GM18870 (cell line): ENCODE measurements around the gene NTN1.

Source experiments
- ATAC-seq: cut with Tn5 transposase; IDR thresholded peaks from one replicate; pipeline ENCODE4 v1.9.1; 2021; ENCODE audit warnings: moderate library complexity; ENCODE audit not compliant: unreplicated experiment

The NTN1 gene

GRCh38 chr17:9266031-9266680 is 244.8 kb downstream of the NTN1 start:
- ATAC-seq = no peak

GRCh38 chr17:9266697-9267117 is 245.4 kb downstream of the NTN1 start:
- no peak for ATAC-seq

- ATAC-seq = no peak
These were observed 247.2 kb downstream of the NTN1 start for GRCh38 chr17:9268546-9268945.

- ATAC-seq = no peak
These were observed 248.2 kb downstream of the NTN1 start for GRCh38 chr17:9269350-9270035.

- ATAC-seq = no peak
These were observed 249.6 kb downstream of the NTN1 start for GRCh38 chr17:9270921-9271320.

GRCh38 chr17:9271989-9272388 is 250.7 kb downstream of the NTN1 start:
- ATAC-seq = no peak

- ATAC-seq = no peak
These were observed 251.3 kb downstream of the NTN1 start for GRCh38 chr17:9272501-9273200.

GRCh38 chr17:9273428-9274391 is 252.4 kb downstream of the NTN1 start:
- ATAC-seq = no peak

GRCh38 chr17:9274973-9275372 is 253.7 kb downstream of the NTN1 start:
- no peak for ATAC-seq

GRCh38 chr17:9279893-9280292 is 258.6 kb downstream of the NTN1 start:
- no peak for ATAC-seq

GRCh38 chr17:9283909-9284308 is 262.6 kb downstream of the NTN1 start:
- ATAC-seq = no peak

GRCh38 chr17:9284884-9285283 is 263.6 kb downstream of the NTN1 start:
- ATAC-seq = no peak

GRCh38 chr17:9285602-9286427 is 264.5 kb downstream of the NTN1 start:
- no peak for ATAC-seq

- ATAC-seq = no peak
These were observed 265.1 kb downstream of the NTN1 start for GRCh38 chr17:9286434-9286833.

- ATAC-seq = no peak
These were observed 266.0 kb downstream of the NTN1 start for GRCh38 chr17:9287306-9287705.

- no peak for ATAC-seq
These were observed 268.9 kb downstream of the NTN1 start for GRCh38 chr17:9290226-9290613.

GRCh38 chr17:9291912-9292560 is 270.7 kb downstream of the NTN1 start:
- ATAC-seq = no peak

- no peak for ATAC-seq
These were observed 271.2 kb downstream of the NTN1 start for GRCh38 chr17:9292561-9292941.
